Endothelial cell of umbilical vein (primary cell): ENCODE results near the gene HOXD4. TPM values are rescaled to one million over a fixed set of nuclear protein-coding genes. Genes with fewer than 3 reads are reported as not detected.

Experiments used
- BruUV-seq: library from RNA; stranded (reverse); fragments of 400-500 nt; replicated peaks from 2 replicates; lab custom pipeline; 2021; lab: Mats Ljungman, UMichigan
- CTCF ChIA-PET: fragments of 300-600, 350-600 bp; sonication (Branson Sonifier 250); formaldehyde crosslinking; loops from one replicate; lab custom pipeline; 2021; ENCODE audit warnings: antibody characterized with exemption, inconsistent platforms; lab: Charles Lee
- POLR2A ChIA-PET: fragments of 300-600, 350-600 bp; sonication (Branson Sonifier 250); formaldehyde crosslinking; loops from one replicate; lab custom pipeline; 2021; ENCODE audit warnings: antibody characterized with exemption, inconsistent platforms; lab: Charles Lee
- DNase-seq: peaks from one replicate; pipeline ENCODE4 v3.0.0-alpha.2; 2011; ENCODE audit warnings: low read depth, low spot score
- FAIRE-seq: peaks from 2 replicates; lab custom pipeline; 2011; peaks lifted over from hg19 to GRCh38; lab: Jason Lieb, UNC
- H2AFZ ChIP-seq: 2 replicates; pipeline ENCODE4 v1.6.0; 2012; ENCODE audit warnings: low read depth, low read length, control low read depth, inconsistent platforms
- H3K27ac ChIP-seq: 2 replicates; pipeline ENCODE4 v1.5.1; 2011; ENCODE audit warnings: low read depth, mild to moderate bottlenecking, control low read depth, low read length, moderate library complexity; ENCODE audit not compliant: insufficient read depth
- H3K27me3 ChIP-seq, 2 experiments: 2 replicates each; pipeline versions ENCODE4 v1.6.0 to v1.6.1; 2011; ENCODE audit warnings: low read length in 2 of 2, mixed read lengths in 1 of 2; ENCODE audit not compliant: control insufficient read depth in 2 of 2, insufficient read depth in 2 of 2
- H3K36me3 ChIP-seq, 2 experiments: 2 replicates in 1 of 2; 3 replicates in 1 of 2; pipeline ENCODE4 v1.5.1; 2011; ENCODE audit warnings: low read length in 2 of 2, mild to moderate bottlenecking in 1 of 2, moderate library complexity in 1 of 2; ENCODE audit not compliant: control insufficient read depth in 2 of 2, insufficient read depth in 2 of 2; ENCODE audit errors: extremely low read depth in 1 of 2
- H3K4me1 ChIP-seq: 3 replicates; pipeline ENCODE4 v1.5.1; 2011; ENCODE audit warnings: mild to moderate bottlenecking, low read length; ENCODE audit not compliant: control insufficient read depth, insufficient read depth; ENCODE audit errors: extremely low read depth
- H3K4me2 ChIP-seq: 2 replicates; pipeline ENCODE4 v1.6.1; 2011; ENCODE audit warnings: low read length, control low read depth, mixed read lengths; ENCODE audit not compliant: insufficient read depth
- H3K4me3 ChIP-seq, 3 experiments: fragments of 200-600 bp in 1 of 3; sonication (generic), shearing (Covaris generic) in 1 of 3; replicated peaks in 1 of 3; 2 replicates each; pipeline ENCODE4 v1.5.1; 2011 to 2016; ENCODE audit warnings: control low read depth in 3 of 3, low read length in 3 of 3, mild to moderate bottlenecking in 2 of 3, inconsistent platforms in 1 of 3, low read depth in 1 of 3, moderate library complexity in 1 of 3; ENCODE audit not compliant: insufficient read depth in 1 of 3
- H3K79me2 ChIP-seq: 2 replicates; pipeline ENCODE4 v1.6.0; 2012; ENCODE audit warnings: low read length, inconsistent platforms; ENCODE audit not compliant: control insufficient read depth, insufficient read depth
- H3K9ac ChIP-seq: replicated peaks from 2 replicates; pipeline ENCODE3; 2011; ENCODE audit warnings: low read length, control low read depth; ENCODE audit not compliant: insufficient read depth; ENCODE audit errors: extremely low read depth
- H3K9me1 ChIP-seq: replicated peaks from 3 replicates; pipeline ENCODE4 v1.6.0; 2011; ENCODE audit warnings: mild to moderate bottlenecking, low read length; ENCODE audit not compliant: control insufficient read depth, insufficient read depth; ENCODE audit errors: extremely low read depth
- H3K9me3 ChIP-seq: replicated peaks from 2 replicates; pipeline ENCODE4 v1.5.1; 2012; ENCODE audit warnings: low read length, inconsistent platforms; ENCODE audit not compliant: control insufficient read depth, insufficient read depth
- H4K20me1 ChIP-seq: replicated peaks from 2 replicates; pipeline ENCODE3; 2011; ENCODE audit warnings: mild to moderate bottlenecking, low read length; ENCODE audit not compliant: control insufficient read depth, insufficient read depth; ENCODE audit errors: extremely low read depth
- CTCF ChIP-seq, 2 donors: IDR thresholded peaks; 1 replicate in 1 of 2; 2 replicates in 1 of 2; pipeline ENCODE4 v1.5.1; 2011; ENCODE audit warnings: low read length in 2 of 2, mild to moderate bottlenecking in 2 of 2, moderate library complexity in 2 of 2, control low read depth in 1 of 2, inconsistent platforms in 1 of 2, low read depth in 1 of 2; ENCODE audit not compliant: insufficient read depth in 1 of 2; ENCODE audit errors: extremely low read depth in 1 of 2
- EZH2 ChIP-seq: IDR thresholded peaks from 2 replicates; pipeline ENCODE4 v1.6.1; 2012; ENCODE audit warnings: borderline replicate concordance, low read depth, mild to moderate bottlenecking, moderate library complexity, low read length, inconsistent platforms; ENCODE audit not compliant: severe bottlenecking
- FOS ChIP-seq: IDR thresholded peaks from 2 replicates; pipeline ENCODE4 v1.6.1; 2011; ENCODE audit warnings: mild to moderate bottlenecking, low read length, moderate library complexity, borderline replicate concordance; ENCODE audit not compliant: insufficient read depth
- GATA2 ChIP-seq: IDR thresholded peaks from 2 replicates; pipeline ENCODE4 v1.7.0; 2011; ENCODE audit warnings: low read depth, mild to moderate bottlenecking, moderate library complexity, mixed read lengths, low read length; ENCODE audit not compliant: insufficient read length, insufficient read depth
- JUN ChIP-seq: IDR thresholded peaks from 2 replicates; pipeline ENCODE4 v1.6.1; 2011; ENCODE audit warnings: borderline replicate concordance, low read depth; ENCODE audit not compliant: insufficient read length, insufficient read depth
- MAX ChIP-seq: IDR thresholded peaks from 2 replicates; pipeline ENCODE4 v1.6.1; 2011; ENCODE audit not compliant: insufficient read depth, insufficient read length
- MYC ChIP-seq: IDR thresholded peaks from one replicate; pipeline ENCODE4 v1.6.1; 2011; ENCODE audit warnings: mild to moderate bottlenecking, low read depth, low read length
- POLR2A ChIP-seq: IDR thresholded peaks from 2 replicates; pipeline ENCODE4 v1.6.1; 2012; ENCODE audit warnings: low read depth, mild to moderate bottlenecking, control low read depth, low read length
- POLR2AphosphoS5 ChIP-seq: IDR thresholded peaks from 2 replicates; pipeline ENCODE4 v1.6.1; 2012; ENCODE audit warnings: low read depth, mild to moderate bottlenecking, control low read depth, low read length, moderate library complexity; ENCODE audit not compliant: insufficient read depth
- dilution Hi-C: fragments of 300-500 bp; cut with MboI; formaldehyde crosslinking; loops from one replicate; pipeline ENCODE4 v1.15.0; 2019; ENCODE audit warnings: low sequenced_read_pairs; ENCODE audit not compliant: extremely low pct_ligation_motif_present
- intact Hi-C: fragments of 100-400 bp; cut with micrococcal nuclease; formaldehyde crosslinking; loops from one replicate; pipeline ENCODE4 v1.10.0; 2022
- polyA plus RNA-seq, 4 experiments: library from polyadenylated mRNA; depleted of rRNA in 3 of 4; stranded (reverse) in 3 of 4; unstranded in 1 of 4; fragments of >200 nt; gene quantifications; 2 replicates each; pipeline versions ENCODE4 v1.2.1 to v1.2.3, GENCODE V29; 2011 to 2012; ENCODE audit warnings: missing spikeins in 1 of 4
- total RNA-seq: library from RNA; stranded (reverse); gene quantifications from 2 replicates; pipeline ENCODE4 v1.2.3, GENCODE V29; 2021

Gene HOXD4
- total and polyA plus RNA-seq, 2 donors (not counting 3 experiments of a cell fraction or from before 2014, with no cell fraction given) = 7.6 to 13.7 TPM

- no TSS peak for BruUV-seq
- Histone ChIP-seq H3K9ac (no peak overlapping the region), H3K4me3 (no peak overlapping the region), H4K20me1 (no peaks in the 10 kb centered on the region), H3K27ac (no peak overlapping the region), H3K4me2 (no peak overlapping the region), H3K27me3 (no peaks in the 10 kb centered on the region), H2AFZ (no peak overlapping the region), H3K9me1 (no peaks in the 10 kb centered on the region), H3K4me1 (peaks cover 20% of the 10 kb centered on the region), H3K36me3 (no peaks in the 10 kb centered on the region), H3K79me2 (no peaks in the 10 kb centered on the region), H3K9me3 (no peaks in the 10 kb centered on the region)
- intact Hi-C loops (no loop called here), dilution Hi-C loops (no loop called here)
- FAIRE-seq (no peak), DNase-seq (no peak)
- TF ChIP-seq MAX (no peak), POLR2A (no peak), POLR2AphosphoS5 (no peak), EZH2 (no peak), MYC (no peak), CTCF (IDR thresholded peaks at IDR 0.05; ENCODE audit: extremely low read depth in 1 of 2, insufficient read depth in 1 of 2, low read depth in 1 of 2, low read length in 2 of 2) (no peak), JUN (no peak), GATA2 (no peak), FOS (no peak)
- POLR2A ChIA-PET = no interaction called here
- CTCF ChIA-PET = interaction anchor here (0.7 to 3.5 kb wide), 5 partner anchors 11 to 478 kb away, joined by 3 to 20 read pairs (median 4); no protein-coding TSS in a partner anchor
Observed at GRCh38 chr2:176174382-176174823, 23.1 kb downstream of the HOXD4 start.
